GM12891 (cell line): Measurements from ENCODE around the gene SMAD6.

ENCODE experiments used
- POLR2A ChIP-seq: IDR thresholded peaks from 2 replicates; pipeline ENCODE4 v1.6.1; 2011; ENCODE audit warnings: low read depth, low read length, control low read depth
- POU2F2 ChIP-seq: IDR thresholded peaks from 2 replicates; pipeline ENCODE4 v1.6.1; 2011; ENCODE audit warnings: low read depth, mild to moderate bottlenecking, control low read depth, low read length, moderate library complexity

GRCh38 chr15:66760968-66761725 lies 59.1 kb downstream of the SMAD6 start:
- no peak for TF ChIP-seq POLR2A
- no peak for TF ChIP-seq POU2F2
